Uterus (tissue), 4 donors: Measurements from ENCODE around the gene NXN. TPM values are rescaled to one million over a fixed set of nuclear protein-coding genes. Genes with fewer than 3 reads are reported as not detected.
"Not testable (repeated sequence)": the region's sequence is repeated elsewhere in the genome, so short reads cannot be mapped to it uniquely, and the experiment has no call there.

Experiments
- DNase-seq, 2 donors: peaks; one replicate each; pipeline ENCODE4 v3.0.0-alpha.2; 2019 to 2020
- H3K27ac ChIP-seq, 2 donors: fragments of 200-600 bp; sonication (generic); 1 replicate in 1 of 2; 2 replicates in 1 of 2; pipeline ENCODE4 v1.5.1; 2016 to 2018
- H3K27me3 ChIP-seq, 2 donors: fragments of 200-600 bp; sonication (generic); one replicate each; pipeline ENCODE4 v1.5.1; 2018 to 2019; ENCODE audit warnings: control low read depth in 1 of 2
- H3K36me3 ChIP-seq, 2 donors: fragments of 200-600 bp; sonication (generic); one replicate each; pipeline ENCODE4 v1.5.1; 2019; ENCODE audit warnings: control low read depth in 1 of 2
- H3K4me1 ChIP-seq, 2 donors: fragments of 200-600 bp; sonication (generic); one replicate each; pipeline ENCODE4 v1.5.1; 2018 to 2019; ENCODE audit warnings: control low read depth in 1 of 2
- H3K4me3 ChIP-seq, 2 donors: fragments of 200-600 bp; sonication (generic); 1 replicate in 1 of 2; 2 replicates in 1 of 2; pipeline ENCODE4 v1.5.1; 2018 to 2019; ENCODE audit warnings: mild to moderate bottlenecking in 1 of 2
- H3K9me3 ChIP-seq, 2 donors: fragments of 200-600 bp; sonication (generic); one replicate each; pipeline ENCODE4 v1.5.1; 2019; ENCODE audit warnings: control low read depth in 1 of 2
- CTCF ChIP-seq, 4 experiments: fragments of 200-600 bp in 2 of 4; fragments of 450-650 bp in 2 of 4; sonication (generic) in 2 of 4; IDR thresholded peaks; one replicate each; pipeline ENCODE4 v1.5.1; 2016 to 2019; ENCODE audit warnings: antibody characterized with exemption in 4 of 4, mild to moderate bottlenecking in 2 of 4, moderate library complexity in 1 of 4
- POLR2A ChIP-seq, 2 donors: fragments of 450-650 bp; IDR thresholded peaks; one replicate each; pipeline ENCODE4 v1.6.1; 2016; ENCODE audit warnings: antibody characterized with exemption in 2 of 2, mild to moderate bottlenecking in 1 of 2, moderate library complexity in 1 of 2
- intact Hi-C: fragments of 100-400 bp; cut with DNase I; formaldehyde crosslinking; loops from one replicate; pipeline ENCODE4 v1.15.1; 2023; ENCODE audit warnings: low total_unique reads
- total RNA-seq, 4 donors: library from RNA; depleted of rRNA in 3 of 4; stranded (reverse); fragments of >200 nt in 3 of 4; gene quantifications; one replicate each; pipeline versions ENCODE4 v1.1.0 to v1.2.4, GENCODE V29; 2014 to 2023
- donor health status: DM: yes; HTN: yes; CAD: no.

The NXN gene
- total RNA-seq, 4 donors from 2014 or later = 6.5 to 99.0 (median 49.9) TPM

- TF ChIP-seq CTCF (IDR thresholded peaks at IDR 0.05) (no peak), POLR2A (IDR thresholded peaks at IDR 0.05) (no peak)
- H3K27ac ChIP-seq = no peak overlapping the region
- no peaks in the 10 kb centered on the region for H3K36me3 ChIP-seq
- peaks cover 4 to 7% of the 10 kb centered on the region in 2 donors for H3K4me1 ChIP-seq
- H3K9me3 ChIP-seq = no peaks in the 10 kb centered on the region
- H3K27me3 ChIP-seq = no peaks in the 10 kb centered on the region
- no peak overlapping the region for H3K4me3 ChIP-seq
- no peak for DNase-seq
- intact Hi-C loops = no loop called here
These were observed 123.4 kb downstream of the NXN start for GRCh38 chr17:856149-856548.

GRCh38 chr17:855569-855968 is 124.0 kb downstream of the NXN start:
- Histone ChIP-seq H3K4me3 (no peak overlapping the region), H3K27ac (no peak overlapping the region)
- no peak for TF ChIP-seq CTCF (IDR thresholded peaks at IDR 0.05)
- TF ChIP-seq POLR2A (IDR thresholded peaks at IDR 0.05) = no peak

GRCh38 chr17:852850-853249 is 126.7 kb downstream of the NXN start:
- H3K27ac ChIP-seq, H3K4me1 ChIP-seq: not testable (repeated sequence)

More at GRCh38 chr17:855569-855968, 124.0 kb downstream of the NXN start:
- H3K27me3 ChIP-seq = no peaks in the 10 kb centered on the region
- H3K4me1 ChIP-seq = peaks cover 4 to 7% of the 10 kb centered on the region in 2 donors
- DNase-seq = no peak
- no peaks in the 10 kb centered on the region for H3K36me3 ChIP-seq
- no peaks in the 10 kb centered on the region for H3K9me3 ChIP-seq
- intact Hi-C loops = no loop called here

GRCh38 chr17:852349-852748 is 127.2 kb downstream of the NXN start:
- no peaks in the 10 kb centered on the region for H3K9me3 ChIP-seq
- peaks cover 3 to 7% of the 10 kb centered on the region in 2 donors for H3K4me1 ChIP-seq
- DNase-seq = no peak
- no peaks in the 10 kb centered on the region for H3K27me3 ChIP-seq
- peak overlapping the region in 1 of 2 donors; percentile 79 for H3K27ac ChIP-seq
- intact Hi-C loops = no loop called here
- TF ChIP-seq POLR2A (IDR thresholded peaks at IDR 0.05) (no peak), CTCF (IDR thresholded peaks at IDR 0.05) (no peak)
- H3K36me3 ChIP-seq = no peaks in the 10 kb centered on the region
- H3K4me3 ChIP-seq = no peak overlapping the region

More at GRCh38 chr17:852850-853249, 126.7 kb downstream of the NXN start:
- DNase-seq, H3K36me3 ChIP-seq, H3K9me3 ChIP-seq, H3K4me3 ChIP-seq, H3K27me3 ChIP-seq, intact Hi-C loops: not testable (repeated sequence)

- DNase-seq = no peak
- H3K4me1 ChIP-seq = peaks cover 3 to 7% of the 10 kb centered on the region in 2 donors
- no peaks in the 10 kb centered on the region for H3K36me3 ChIP-seq
- peak overlapping the region; percentile 66 to 79 for H3K27ac ChIP-seq
- H3K27me3 ChIP-seq = no peaks in the 10 kb centered on the region
- no peak overlapping the region for H3K4me3 ChIP-seq
- intact Hi-C loops = no loop called here
- TF ChIP-seq POLR2A (IDR thresholded peaks at IDR 0.05) = no peak
- no peak for TF ChIP-seq CTCF (IDR thresholded peaks at IDR 0.05)
- no peaks in the 10 kb centered on the region for H3K9me3 ChIP-seq
These were observed 127.7 kb downstream of the NXN start for GRCh38 chr17:851924-852323.
